ENCODE data around the gene FNDC3A. TPM values are rescaled to one million over a fixed set of nuclear protein-coding genes. Genes with fewer than 3 reads are reported as not detected.
"Not testable (repeated sequence)": the region's sequence is repeated elsewhere in the genome, so short reads cannot be mapped to it uniquely, and the experiment has no call there.

The FNDC3A gene
- total RNA-seq, 1 experiment from 2014 or later = 24.3 TPM

GRCh38 chr13:49148405-49148804 is 172.7 kb downstream of the FNDC3A start:
- Histone ChIP-seq H3K9me3 (ENCODE audit: control insufficient read depth, insufficient read depth, low read depth, low read length) (no peaks in the 10 kb centered on the region), H3K4me1 (ENCODE audit: control insufficient read depth, insufficient read depth, low read length) (no peaks in the 10 kb centered on the region), H3K27me3 (ENCODE audit: control insufficient read depth, insufficient read depth, low read length) (no peaks in the 10 kb centered on the region), H3K27ac (ENCODE audit: low read length) (no peak overlapping the region), H3K4me3 (ENCODE audit: low read depth in 2 of 2, low read length in 2 of 2) (no peak overlapping the region), H3K36me3 (ENCODE audit: control insufficient read depth, insufficient read depth, low read length) (no peaks in the 10 kb centered on the region)
- TF ChIP-seq REST (IDR thresholded peaks at IDR 0.05; ENCODE audit: insufficient read depth in 1 of 2, low read depth in 2 of 2, low read length in 1 of 2) = no peak
- no peak for TF ChIP-seq TCF7L2 (IDR thresholded peaks at IDR 0.05; ENCODE audit: low read depth, low read length)
- TF ChIP-seq POLR2AphosphoS5 (IDR thresholded peaks at IDR 0.05; ENCODE audit: low read depth, low read length) = no peak
- no peak for TF ChIP-seq CTCF (IDR thresholded peaks at IDR 0.05)
- TF ChIP-seq SIN3A (IDR thresholded peaks at IDR 0.05; ENCODE audit: borderline replicate concordance, insufficient read depth, low read depth, low read length) = no peak
- ATAC-seq (no peak), DNase-seq (ENCODE audit: low read depth, low spot score) (no peak)
- no TSS peak for BruUV-seq (replicated peaks)
- ChIA-PET POLR2A (no interaction called here), CTCF (no interaction called here)
- intact Hi-C loops (cut with micrococcal nuclease; ENCODE audit: unreplicated experiment) (no loop called here), in situ Hi-C loops (cut with HindIII; ENCODE audit: low pct_unique_long_range_greater_than_20kb, low sequenced_read_pairs) (no loop called here)

GRCh38 chr13:49157955-49158584 is 182.4 kb downstream of the FNDC3A start:
- in situ Hi-C loops (cut with HindIII; ENCODE audit: low pct_unique_long_range_greater_than_20kb, low sequenced_read_pairs); DNase-seq (ENCODE audit: low read depth, low spot score); POLR2A ChIA-PET: not testable (repeated sequence)

GRCh38 chr13:49163162-49163561 is 187.4 kb downstream of the FNDC3A start:
- in situ Hi-C loops (cut with HindIII; ENCODE audit: low pct_unique_long_range_greater_than_20kb, low sequenced_read_pairs); BruUV-seq (replicated peaks); DNase-seq (ENCODE audit: low read depth, low spot score); POLR2A ChIA-PET; H3K4me3 ChIP-seq (ENCODE audit: low read depth in 2 of 2, low read length in 2 of 2); ATAC-seq; intact Hi-C loops (cut with micrococcal nuclease; ENCODE audit: unreplicated experiment); H3K9me3 ChIP-seq (ENCODE audit: control insufficient read depth, insufficient read depth, low read depth, low read length); H3K4me1 ChIP-seq (ENCODE audit: control insufficient read depth, insufficient read depth, low read length); CTCF ChIA-PET; H3K36me3 ChIP-seq (ENCODE audit: control insufficient read depth, insufficient read depth, low read length); H3K27me3 ChIP-seq (ENCODE audit: control insufficient read depth, insufficient read depth, low read length); H3K27ac ChIP-seq (ENCODE audit: low read length): not testable (repeated sequence)

More at GRCh38 chr13:49157955-49158584, 182.4 kb downstream of the FNDC3A start:
- H3K4me1 ChIP-seq (ENCODE audit: control insufficient read depth, insufficient read depth, low read length); H3K36me3 ChIP-seq (ENCODE audit: control insufficient read depth, insufficient read depth, low read length); CTCF ChIA-PET; intact Hi-C loops (cut with micrococcal nuclease; ENCODE audit: unreplicated experiment); H3K27me3 ChIP-seq (ENCODE audit: control insufficient read depth, insufficient read depth, low read length); H3K9me3 ChIP-seq (ENCODE audit: control insufficient read depth, insufficient read depth, low read depth, low read length); ATAC-seq; BruUV-seq (replicated peaks); H3K4me3 ChIP-seq (ENCODE audit: low read depth in 2 of 2, low read length in 2 of 2); H3K27ac ChIP-seq (ENCODE audit: low read length): not testable (repeated sequence)
